PC-9 (cell line): ENCODE results near the gene LMF1. TPM values are rescaled to one million over a fixed set of nuclear protein-coding genes. Genes with fewer than 3 reads are reported as not detected.
"Not testable (repeated sequence)": the region's sequence is repeated elsewhere in the genome, so short reads cannot be mapped to it uniquely, and the experiment has no call there.

Experiments used
- BruUV-seq: library from RNA; stranded (reverse); fragments of 400-500 nt; replicated peaks from 2 replicates; lab custom pipeline; 2021; lab: Mats Ljungman, UMichigan
- CTCF ChIA-PET: fragments of 300-600 bp; sonication (Branson Sonifier 250); formaldehyde crosslinking; loops from one replicate; lab custom pipeline; 2022; ENCODE audit warnings: antibody characterized with exemption; lab: Charles Lee
- POLR2A ChIA-PET: fragments of 300-600 bp; sonication (Branson Sonifier 250); formaldehyde crosslinking; loops from one replicate; lab custom pipeline; 2022; ENCODE audit warnings: antibody characterized with exemption; ENCODE audit not compliant: unreplicated experiment; lab: Charles Lee
- DNase-seq, 2 experiments: peaks; one replicate each; pipeline versions ENCODE4 v3.0.0 to v3.0.0-alpha.2; 2015 to 2022; ENCODE audit warnings: mixed read lengths in 1 of 2
- H2AFZ ChIP-seq: fragments of 200-600 bp; sonication (generic); 2 replicates; pipeline ENCODE4 v1.8.1; 2017; ENCODE audit warnings: antibody characterized with exemption
- H3F3A ChIP-seq: fragments of 200-600 bp; sonication (generic); 2 replicates; pipeline ENCODE4 v1.8.1; 2017; ENCODE audit warnings: antibody characterized with exemption, mild to moderate bottlenecking, low read depth; ENCODE audit not compliant: insufficient read depth
- H3K27ac ChIP-seq: fragments of 200-600 bp; sonication (generic); 2 replicates; pipeline ENCODE4 v1.6.1; 2016; ENCODE audit warnings: mixed run types
- H3K27me3 ChIP-seq: fragments of 200-600 bp; sonication (generic); 2 replicates; pipeline ENCODE4 v1.6.1; 2016; ENCODE audit warnings: low read depth, mixed run types; ENCODE audit not compliant: insufficient read depth
- H3K36me3 ChIP-seq: fragments of 200-600 bp; sonication (generic); 2 replicates; pipeline ENCODE4 v1.6.1; 2016; ENCODE audit warnings: low read depth, mixed run types
- H3K4me1 ChIP-seq: fragments of 200-600 bp; sonication (generic); replicated peaks from 2 replicates; pipeline ENCODE4 v1.6.1; 2016; ENCODE audit warnings: mixed run types; ENCODE audit not compliant: insufficient read depth
- H3K4me2 ChIP-seq: fragments of 200-600 bp; sonication (generic); 2 replicates; pipeline ENCODE4 v1.6.1; 2017; ENCODE audit warnings: mixed run types
- H3K4me3 ChIP-seq: fragments of 200-600 bp; sonication (generic); 2 replicates; pipeline ENCODE4 v1.6.1; 2016; ENCODE audit warnings: mixed run types
- H3K79me2 ChIP-seq: fragments of 200-600 bp; sonication (generic); 2 replicates; pipeline ENCODE4 v1.6.1; 2017; ENCODE audit warnings: low read depth, mixed run types
- H3K9me2 ChIP-seq: fragments of 200-600 bp; sonication (generic); 2 replicates; pipeline ENCODE4 v1.8.1; 2017; ENCODE audit warnings: mild to moderate bottlenecking; ENCODE audit not compliant: insufficient read depth
- H3K9me3 ChIP-seq: fragments of 200-600 bp; sonication (generic); 2 replicates; pipeline ENCODE4 v1.8.1; 2016; ENCODE audit warnings: low read depth; ENCODE audit not compliant: insufficient read depth
- H4K20me1 ChIP-seq: fragments of 200-600 bp; sonication (generic); 2 replicates; pipeline ENCODE4 v1.8.1; 2017; ENCODE audit not compliant: insufficient read depth
- CTCF ChIP-seq: fragments of 200-600 bp; sonication (generic); conservative IDR thresholded peaks from 2 replicates; pipeline ENCODE4 v1.6.1; 2017; ENCODE audit warnings: mixed run types, antibody characterized with exemption, mild to moderate bottlenecking, moderate library complexity
- EZH2 ChIP-seq: fragments of 200-600 bp; sonication (generic); IDR thresholded peaks from 2 replicates; pipeline ENCODE4 v1.8.0; 2017; ENCODE audit warnings: antibody characterized with exemption, low read depth
- intact Hi-C: fragments of 100-400 bp; cut with micrococcal nuclease; formaldehyde crosslinking; loops from one replicate; pipeline ENCODE4 v1.10.0; 2022; ENCODE audit not compliant: unreplicated experiment
- total RNA-seq: library from RNA; stranded (reverse); gene quantifications from 2 replicates; pipeline ENCODE4 v1.2.3, GENCODE V29; 2021

LMF1 gene
- total RNA-seq, 1 experiment from 2014 or later, result 31.3 TPM

- no peaks in the 10 kb centered on the region for H3F3A ChIP-seq
- H3K79me2 ChIP-seq, result no peaks in the 10 kb centered on the region
- no peaks in the 10 kb centered on the region for H3K36me3 ChIP-seq
- no peak overlapping the region for H3K4me2 ChIP-seq
- peaks cover 84% of the 10 kb centered on the region for H3K27me3 ChIP-seq
- intact Hi-C loops, result no loop called here
- H3K4me1 ChIP-seq, result no peaks in the 10 kb centered on the region
- no TSS peak for BruUV-seq
- TF ChIP-seq EZH2 (no peak), CTCF (no peak)
- ChIA-PET CTCF (no interaction called here), POLR2A (interaction anchor here (0.5 kb wide), 1 partner anchor 69 kb away, joined by 3 read pairs; no protein-coding TSS in a partner anchor)
- no peak overlapping the region for H3K4me3 ChIP-seq
- H3K9me3 ChIP-seq, result no peaks in the 10 kb centered on the region
- no peak overlapping the region for H3K27ac ChIP-seq
- no peaks in the 10 kb centered on the region for H3K9me2 ChIP-seq
- no peak overlapping the region for H2AFZ ChIP-seq
- H4K20me1 ChIP-seq, result no peaks in the 10 kb centered on the region
- no peak for DNase-seq
These were observed 149.0 kb downstream of the LMF1 start for GRCh38 chr16:821751-822150.

- H4K20me1 ChIP-seq, result no peaks in the 10 kb centered on the region
- H2AFZ ChIP-seq, result no peak overlapping the region
- H3K36me3 ChIP-seq, result no peaks in the 10 kb centered on the region
- no peaks in the 10 kb centered on the region for H3K79me2 ChIP-seq
- no peak overlapping the region for H3K27ac ChIP-seq
- TF ChIP-seq EZH2 (no peak), CTCF (no peak)
- peaks cover 77% of the 10 kb centered on the region for H3K27me3 ChIP-seq
- H3K9me3 ChIP-seq, result no peaks in the 10 kb centered on the region
- H3K4me2 ChIP-seq, result no peak overlapping the region
- intact Hi-C loops, result no loop called here
- H3F3A ChIP-seq, result no peaks in the 10 kb centered on the region
- ChIA-PET CTCF (no interaction called here), POLR2A (no interaction called here)
- H3K4me1 ChIP-seq, result no peaks in the 10 kb centered on the region
- no peak for DNase-seq
- no TSS peak for BruUV-seq
- no peaks in the 10 kb centered on the region for H3K9me2 ChIP-seq
- H3K4me3 ChIP-seq, result no peak overlapping the region
These were observed 150.0 kb downstream of the LMF1 start for GRCh38 chr16:820748-821147.

GRCh38 chr16:820044-820408 is 150.8 kb downstream of the LMF1 start:
- H3K36me3 ChIP-seq, DNase-seq, H3K9me2 ChIP-seq, H3K79me2 ChIP-seq, H3K9me3 ChIP-seq, H3K4me3 ChIP-seq, H2AFZ ChIP-seq, H3K27ac ChIP-seq, H3K4me2 ChIP-seq, BruUV-seq, H4K20me1 ChIP-seq, H3F3A ChIP-seq, H3K4me1 ChIP-seq, intact Hi-C loops, POLR2A ChIA-PET: not testable (repeated sequence)
- CTCF ChIA-PET, result interaction anchor here (0.8 kb wide), 1 partner anchor 174 kb away, joined by 16 read pairs; no protein-coding TSS in a partner anchor
- H3K27me3 ChIP-seq, result peaks cover 70% of the 10 kb centered on the region
